ENCODE data around the gene BRAT1. TPM values are rescaled to one million over a fixed set of nuclear protein-coding genes. Genes with fewer than 3 reads are reported as not detected.

Gene BRAT1
- total RNA-seq, 1 donor from 2014 or later, result 30.5 TPM

DNA sequence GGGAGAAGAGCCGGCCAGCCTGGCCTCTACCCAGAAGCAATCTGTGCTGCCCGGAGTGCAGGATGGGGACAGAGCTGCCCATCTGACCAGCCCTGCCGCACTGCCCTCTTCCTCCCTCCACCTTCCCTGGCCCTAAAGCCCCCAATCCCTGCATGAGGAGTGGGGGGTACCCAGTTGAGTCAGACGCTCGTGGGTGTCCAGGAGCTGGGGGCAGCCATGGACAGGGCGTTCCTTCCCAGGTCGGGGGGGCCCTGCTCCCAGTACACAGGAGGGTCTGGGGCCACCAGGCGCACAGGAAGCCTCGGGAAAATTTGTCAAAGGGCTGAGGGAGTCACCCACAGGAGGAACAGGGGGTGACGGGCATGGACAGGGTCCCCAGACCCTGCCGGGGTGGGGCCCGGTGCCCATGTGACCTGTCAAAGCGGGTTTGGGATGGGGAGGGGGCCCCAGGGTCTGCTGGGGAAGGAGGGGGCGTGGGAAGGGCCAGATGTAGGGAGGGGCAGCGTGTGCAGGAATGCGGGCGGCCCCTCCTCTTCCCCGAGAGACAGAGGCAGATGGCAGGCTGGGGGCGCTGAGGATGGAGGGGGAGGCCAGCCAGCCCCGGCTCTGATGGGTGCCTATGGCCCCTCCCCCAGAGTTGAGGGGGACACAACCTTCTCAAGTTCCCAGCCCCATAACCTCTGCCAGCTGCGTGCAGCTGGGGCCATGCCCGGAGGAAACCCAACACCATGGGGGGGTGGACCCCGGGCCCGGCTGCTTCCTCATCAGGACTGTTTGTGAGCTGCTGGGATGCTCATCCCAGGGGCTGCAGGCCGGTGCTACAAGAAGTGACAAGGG lies 57.6 kb downstream of the BRAT1 start:
- TF ChIP-seq, protein P1, sequence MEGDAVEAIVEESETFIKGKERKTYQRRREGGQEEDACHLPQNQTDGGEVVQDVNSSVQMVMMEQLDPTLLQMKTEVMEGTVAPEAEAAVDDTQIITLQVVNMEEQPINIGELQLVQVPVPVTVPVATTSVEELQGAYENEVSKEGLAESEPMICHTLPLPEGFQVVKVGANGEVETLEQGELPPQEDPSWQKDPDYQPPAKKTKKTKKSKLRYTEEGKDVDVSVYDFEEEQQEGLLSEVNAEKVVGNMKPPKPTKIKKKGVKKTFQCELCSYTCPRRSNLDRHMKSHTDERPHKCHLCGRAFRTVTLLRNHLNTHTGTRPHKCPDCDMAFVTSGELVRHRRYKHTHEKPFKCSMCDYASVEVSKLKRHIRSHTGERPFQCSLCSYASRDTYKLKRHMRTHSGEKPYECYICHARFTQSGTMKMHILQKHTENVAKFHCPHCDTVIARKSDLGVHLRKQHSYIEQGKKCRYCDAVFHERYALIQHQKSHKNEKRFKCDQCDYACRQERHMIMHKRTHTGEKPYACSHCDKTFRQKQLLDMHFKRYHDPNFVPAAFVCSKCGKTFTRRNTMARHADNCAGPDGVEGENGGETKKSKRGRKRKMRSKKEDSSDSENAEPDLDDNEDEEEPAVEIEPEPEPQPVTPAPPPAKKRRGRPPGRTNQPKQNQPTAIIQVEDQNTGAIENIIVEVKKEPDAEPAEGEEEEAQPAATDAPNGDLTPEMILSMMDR (IDR thresholded peaks at IDR 0.05; ENCODE audit: partially characterized antibody, unreplicated experiment), result no peak
- H3K9me3 Mint-ChIP-seq (ENCODE audit: unreplicated experiment), result peaks cover 2% of the 10 kb centered on the region
- peaks cover 5% of the 10 kb centered on the region for H3K4me1 Mint-ChIP-seq (ENCODE audit: low read depth, unreplicated experiment)
- no peaks in the 10 kb centered on the region for H3K36me3 Mint-ChIP-seq (ENCODE audit: unreplicated experiment)
- no peak overlapping the region for H3K27ac Mint-ChIP-seq (ENCODE audit: unreplicated experiment)
- peaks cover 5% of the 10 kb centered on the region for H3K27me3 Mint-ChIP-seq (ENCODE audit: unreplicated experiment)
- no peak for DNase-seq
- no peak overlapping the region for H3K4me3 Mint-ChIP-seq (ENCODE audit: unreplicated experiment)

DNA sequence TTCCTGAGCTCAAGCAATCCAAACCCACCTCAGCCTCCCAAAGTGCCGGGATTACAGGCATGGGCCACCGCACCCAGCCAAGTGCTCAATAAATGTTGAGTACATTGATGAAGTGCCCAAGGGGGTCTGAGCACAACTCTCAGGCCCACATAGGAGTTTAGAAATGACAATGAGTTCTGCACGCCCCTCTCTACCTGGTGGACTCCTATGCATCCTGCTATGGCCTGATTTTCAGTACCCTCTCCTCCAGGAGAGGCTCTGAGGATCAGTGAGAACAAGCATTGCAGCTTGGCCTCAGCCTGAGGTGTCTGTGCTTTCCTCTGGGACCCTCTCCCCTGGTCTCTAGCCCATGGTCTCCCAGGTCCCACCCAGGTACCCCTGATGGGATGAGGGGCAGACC lies 58.3 kb downstream of the BRAT1 start:
- peaks cover 5% of the 10 kb centered on the region for H3K27me3 Mint-ChIP-seq (ENCODE audit: unreplicated experiment)
- H3K9me3 Mint-ChIP-seq (ENCODE audit: unreplicated experiment), result peaks cover 4% of the 10 kb centered on the region
- H3K4me1 Mint-ChIP-seq (ENCODE audit: low read depth, unreplicated experiment), result peaks cover 5% of the 10 kb centered on the region
- H3K36me3 Mint-ChIP-seq (ENCODE audit: unreplicated experiment), result peaks cover under 1% of the 10 kb centered on the region
- DNase-seq, result no peak
- no peak overlapping the region for H3K4me3 Mint-ChIP-seq (ENCODE audit: unreplicated experiment)
- TF ChIP-seq, protein P1 (IDR thresholded peaks at IDR 0.05; ENCODE audit: partially characterized antibody, unreplicated experiment), result no peak
- H3K27ac Mint-ChIP-seq (ENCODE audit: unreplicated experiment), result no peak overlapping the region

DNA sequence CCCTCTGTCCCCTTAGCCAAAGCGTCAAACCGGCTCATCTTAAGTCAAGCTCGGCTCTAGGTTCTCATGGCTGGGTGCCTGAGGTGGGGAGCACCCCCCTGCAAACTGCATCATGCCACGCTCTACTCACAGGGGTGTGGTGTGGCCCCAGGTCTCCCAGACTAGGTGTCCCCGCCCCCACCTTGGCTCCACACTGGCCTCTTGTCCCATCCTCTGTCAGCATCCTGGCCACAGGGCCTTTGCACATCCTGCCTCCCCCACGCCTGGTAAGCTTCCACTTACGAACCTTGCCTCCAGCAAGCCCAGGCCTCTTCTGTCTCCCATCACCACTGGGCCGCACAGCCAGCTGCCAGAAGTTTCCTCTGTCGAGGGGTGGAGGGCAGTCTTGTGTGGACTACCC lies 58.9 kb downstream of the BRAT1 start:
- DNase-seq, result peak; percentile 17
- peaks cover 5% of the 10 kb centered on the region for H3K9me3 Mint-ChIP-seq (ENCODE audit: unreplicated experiment)
- H3K4me1 Mint-ChIP-seq (ENCODE audit: low read depth, unreplicated experiment), result peaks cover 5% of the 10 kb centered on the region
- no peak overlapping the region for H3K4me3 Mint-ChIP-seq (ENCODE audit: unreplicated experiment)
- peaks cover 7% of the 10 kb centered on the region for H3K36me3 Mint-ChIP-seq (ENCODE audit: unreplicated experiment)
- TF ChIP-seq, protein P1 (IDR thresholded peaks at IDR 0.05; ENCODE audit: partially characterized antibody, unreplicated experiment), result no peak
- H3K27ac Mint-ChIP-seq (ENCODE audit: unreplicated experiment), result peak overlapping the region; percentile 64
- H3K27me3 Mint-ChIP-seq (ENCODE audit: unreplicated experiment), result peaks cover 10% of the 10 kb centered on the region

DNA sequence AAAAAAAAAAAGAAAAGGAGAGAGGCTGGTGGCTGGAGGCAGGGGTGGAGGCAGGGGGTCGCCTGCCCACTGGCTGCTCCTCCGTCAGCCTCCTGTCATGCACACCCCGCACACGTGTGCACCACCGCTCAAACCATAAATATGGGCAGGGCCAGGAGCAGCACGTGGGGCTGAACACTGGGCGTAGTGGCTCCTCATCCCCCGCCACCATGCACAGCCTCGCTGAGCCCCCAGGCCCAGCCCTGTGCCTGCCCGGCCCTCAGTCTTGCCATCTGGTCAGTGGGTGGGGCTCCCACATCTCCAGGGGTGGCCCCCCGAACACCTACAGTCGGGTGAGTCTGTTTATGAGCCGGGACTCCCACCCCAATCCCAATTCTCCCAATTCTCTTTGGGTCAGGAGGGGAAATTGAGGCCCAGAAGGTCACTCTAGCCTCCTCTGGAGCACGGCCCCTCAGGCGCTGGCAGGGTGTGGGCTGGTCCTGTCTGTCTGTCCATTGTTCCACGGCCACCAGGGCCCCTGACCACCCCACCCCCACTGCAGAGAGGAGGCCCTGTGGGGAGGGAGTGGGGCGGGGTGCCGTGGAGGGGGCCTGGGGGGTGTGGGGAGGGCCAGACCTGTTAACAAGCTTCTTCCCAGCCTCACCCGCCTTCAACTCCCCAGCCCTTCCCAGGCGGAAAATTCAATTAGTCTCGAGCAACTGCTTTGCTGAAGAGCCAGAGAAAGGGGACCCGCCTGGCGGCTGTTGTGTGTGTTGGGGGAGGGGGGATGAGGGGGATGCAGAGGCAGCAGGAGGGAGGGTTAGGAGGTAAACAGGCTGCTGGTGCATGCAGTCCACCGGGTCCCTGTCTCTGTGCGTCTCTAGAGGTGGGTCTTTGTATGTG lies 59.7 kb downstream of the BRAT1 start:
- Mint-ChIP-seq H3K4me1 (ENCODE audit: low read depth, unreplicated experiment) (peaks cover 5% of the 10 kb centered on the region), H3K9me3 (ENCODE audit: unreplicated experiment) (peaks cover 5% of the 10 kb centered on the region), H3K36me3 (ENCODE audit: unreplicated experiment) (peaks cover 7% of the 10 kb centered on the region), H3K4me3 (ENCODE audit: unreplicated experiment) (no peak overlapping the region), H3K27ac (ENCODE audit: unreplicated experiment) (peak overlapping the region; percentile 64), H3K27me3 (ENCODE audit: unreplicated experiment) (peaks cover 6% of the 10 kb centered on the region)
- TF ChIP-seq, protein P1 (IDR thresholded peaks at IDR 0.05; ENCODE audit: partially characterized antibody, unreplicated experiment), result no peak
- DNase-seq, result peak; percentile 73
